Right renal cortex interstitium (tissue), 3 donors: ENCODE measurements around the gene RNASEH1. TPM values are rescaled to one million over a fixed set of nuclear protein-coding genes. Genes with fewer than 3 reads are reported as not detected.

Source experiments
- DNase-seq, 3 donors: peaks; one replicate each; pipeline ENCODE4 v3.0.0-alpha.2; 2013; ENCODE audit warnings: low read depth in 3 of 3, low spot score in 2 of 3
- polyA plus RNA-seq, 3 donors: library from polyadenylated mRNA; unstranded; fragments of 120-200 nt; gene quantifications; one replicate each; pipeline ENCODE4 v1.2.1, GENCODE V29; 2013; ENCODE audit not compliant: insufficient read length in 3 of 3

Gene RNASEH1
- 10 to 100 TPM; 17.2 to 17.8 (median 17.5) TPM for polyA plus RNA-seq

GRCh38 chr2:3558205-3559014, at the start of gene RNASEH1:
Gene RNASEH1, minus strand, starts transcription at chr2:3558333. Its CDS starts 73 bp downstream, at chr2:3558260.
- peak; percentile 93 to 97 (median 96) for DNase-seq

GRCh38 chr2:3606370-3607201, 48.5 kb upstream of the RNASEH1 start:
- DNase-seq: no peak

- no peak for DNase-seq
Observed at GRCh38 chr2:3606028-3606369, 47.9 kb upstream of the RNASEH1 start.

GRCh38 chr2:3604991-3605961, 47.1 kb upstream of the RNASEH1 start:
- DNase-seq: no peak

GRCh38 chr2:3604207-3604877, 46.2 kb upstream of the RNASEH1 start:
- DNase-seq: no peak

- DNase-seq: no peak
Observed at GRCh38 chr2:3603536-3604206, 45.5 kb upstream of the RNASEH1 start.

GRCh38 chr2:3602553-3603339, 44.6 kb upstream of the RNASEH1 start:
- no peak for DNase-seq

GRCh38 chr2:3601561-3602271, 43.6 kb upstream of the RNASEH1 start:
- DNase-seq: no peak

- no peak for DNase-seq
Observed at GRCh38 chr2:3600256-3600855, 42.2 kb upstream of the RNASEH1 start.

GRCh38 chr2:3598912-3599854, 41.0 kb upstream of the RNASEH1 start:
- no peak for DNase-seq

GRCh38 chr2:3598197-3598910, 40.2 kb upstream of the RNASEH1 start:
- no peak for DNase-seq

GRCh38 chr2:3597567-3597966, 39.4 kb upstream of the RNASEH1 start:
- no peak for DNase-seq

- no peak for DNase-seq
Observed at GRCh38 chr2:3596901-3597417, 38.8 kb upstream of the RNASEH1 start.

GRCh38 chr2:3595985-3596384, 37.9 kb upstream of the RNASEH1 start:
- no peak for DNase-seq

- no peak for DNase-seq
Observed at GRCh38 chr2:3595404-3595803, 37.3 kb upstream of the RNASEH1 start.
